LNCaP clone FGC (cell line): ENCODE data around the gene TTC39A.

ENCODE experiments used
- DNase-seq: peaks from one replicate; pipeline ENCODE4 v3.0.0-alpha.2; 2011; ENCODE audit warnings: low read depth
- H3K4me3 ChIP-seq: 2 replicates; pipeline ENCODE4 v1.5.1; 2011; ENCODE audit warnings: mild to moderate bottlenecking, low read depth, low read length, control low read depth
- CTCF ChIP-seq: IDR thresholded peaks from 2 replicates; pipeline ENCODE4 v1.5.1; 2012; ENCODE audit warnings: mild to moderate bottlenecking; ENCODE audit not compliant: control insufficient read depth, insufficient read depth; ENCODE audit errors: extremely low read depth

The TTC39A gene

GRCh38 chr1:51274676-51275075, 55.7 kb downstream of the TTC39A start:
- H3K4me3 ChIP-seq: no peak overlapping the region
- no peak for DNase-seq
- no peak for TF ChIP-seq CTCF

- H3K4me3 ChIP-seq: no peak overlapping the region
- no peak for DNase-seq
- TF ChIP-seq CTCF: no peak
These were observed 57.4 kb downstream of the TTC39A start for GRCh38 chr1:51272916-51273315.

GRCh38 chr1:51270751-51271150, 59.6 kb downstream of the TTC39A start:
- H3K4me3 ChIP-seq: no peak overlapping the region
- no peak for DNase-seq
- TF ChIP-seq CTCF: no peak

GRCh38 chr1:51268634-51269033, 61.7 kb downstream of the TTC39A start:
- TF ChIP-seq CTCF: no peak
- no peak for DNase-seq
- no peak overlapping the region for H3K4me3 ChIP-seq

- no peak for DNase-seq
- H3K4me3 ChIP-seq: no peak overlapping the region
- TF ChIP-seq CTCF: no peak
These were observed 63.6 kb downstream of the TTC39A start for GRCh38 chr1:51266791-51267190.

GRCh38 chr1:51266181-51266580, 64.2 kb downstream of the TTC39A start:
- DNase-seq: no peak
- TF ChIP-seq CTCF: no peak
- no peak overlapping the region for H3K4me3 ChIP-seq

- no peak for DNase-seq
- no peak for TF ChIP-seq CTCF
- H3K4me3 ChIP-seq: no peak overlapping the region
These were observed 64.7 kb downstream of the TTC39A start for GRCh38 chr1:51265618-51266017.
